SK-N-SH (cell line): Measurements from ENCODE around the gene HSPB7.

Source experiments
- CHD2 ChIP-seq: fragments of 150-350 bp; IDR thresholded peaks from 2 replicates; pipeline ENCODE4 v1.6.1; 2018; ENCODE audit warnings: low read length; ENCODE audit not compliant: partially characterized antibody
- EP300 ChIP-seq, 2 experiments: IDR thresholded peaks; 2 replicates each; pipeline versions ENCODE4 v1.4.0 to v1.6.1; 2012; ENCODE audit warnings: borderline replicate concordance in 1 of 2, low read depth in 1 of 2, low read length in 1 of 2
- EZH2phosphoT487 ChIP-seq: fragments of 200-600 bp; sonication (generic); IDR thresholded peaks from 2 replicates; pipeline ENCODE4 v1.6.1; 2017; ENCODE audit warnings: low read depth, mixed run types, mild to moderate bottlenecking, antibody characterized with exemption, moderate library complexity, borderline replicate concordance
- GABPA ChIP-seq: IDR thresholded peaks from 2 replicates; pipeline ENCODE4 v1.4.0; 2012; ENCODE audit warnings: low read depth, mild to moderate bottlenecking
- JUND ChIP-seq: IDR thresholded peaks from 2 replicates; pipeline ENCODE4 v1.4.0; 2012
- NRF1 ChIP-seq: IDR thresholded peaks from 2 replicates; pipeline ENCODE4 v1.6.1; 2012; ENCODE audit warnings: low read depth, mild to moderate bottlenecking, low read length
- POLR2AphosphoS5 ChIP-seq: IDR thresholded peaks from 2 replicates; pipeline ENCODE4 v1.6.1; 2012; ENCODE audit warnings: low read depth, low read length
- RAD21 ChIP-seq: IDR thresholded peaks from 2 replicates; pipeline ENCODE4 v1.6.1; 2012; ENCODE audit warnings: mild to moderate bottlenecking, low read length
- SIN3A ChIP-seq: IDR thresholded peaks from 2 replicates; pipeline ENCODE4 v1.6.1; 2012; ENCODE audit warnings: low read depth, mild to moderate bottlenecking, low read length, moderate library complexity, borderline replicate concordance
- TAF1 ChIP-seq: IDR thresholded peaks from 2 replicates; pipeline ENCODE4 v1.6.1; 2012; ENCODE audit warnings: low read depth, mild to moderate bottlenecking, low read length, moderate library complexity, borderline replicate concordance
- YY1 ChIP-seq: IDR thresholded peaks from 2 replicates; pipeline ENCODE4 v1.4.0; 2012; ENCODE audit warnings: low read depth, mild to moderate bottlenecking
- TF ChIP-seq, protein P1 (sequence below): IDR thresholded peaks from 2 replicates; pipeline ENCODE4 v1.6.1; 2012; ENCODE audit warnings: mild to moderate bottlenecking, low read depth, low read length, moderate library complexity
- TF ChIP-seq, protein P2 (sequence below): fragments of 200-600 bp; sonication (generic); IDR thresholded peaks from 2 replicates; pipeline ENCODE4 v1.6.1; 2017; ENCODE audit warnings: antibody characterized with exemption, mild to moderate bottlenecking, moderate library complexity
- TF ChIP-seq, protein P3 (sequence below): fragments of 150-350 bp; IDR thresholded peaks from 2 replicates; pipeline ENCODE4 v1.6.1; 2017; ENCODE audit warnings: antibody characterized with exemption, low read length, low read depth, borderline replicate concordance

DNA sequence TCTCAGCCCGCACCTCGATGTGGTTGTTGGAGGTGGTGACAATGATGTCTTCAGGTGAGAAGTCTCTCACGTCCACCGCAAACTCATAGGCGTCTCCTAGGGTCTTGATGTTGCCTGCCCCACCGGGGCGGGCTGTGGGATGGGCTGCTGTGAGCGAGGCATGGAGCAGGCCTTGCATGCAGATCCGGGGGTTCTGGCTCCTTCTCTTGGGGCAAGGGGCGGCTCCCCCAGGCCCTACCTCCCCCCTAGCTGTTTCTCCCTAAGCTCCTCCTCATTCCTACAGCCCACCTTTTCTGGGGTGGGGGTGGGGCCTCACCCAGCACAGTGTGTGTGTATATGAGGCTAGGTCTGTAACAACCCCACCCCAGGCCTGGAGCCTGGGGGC, 775 bp downstream of the HSPB7 start:
- TF ChIP-seq POLR2AphosphoS5 (no peak), NRF1 (no peak), TAF1 (no peak), CHD2 (no peak), RAD21 (no peak), SIN3A (no peak), EP300 (IDR thresholded peaks at IDR 0.05; ENCODE audit: borderline replicate concordance in 1 of 2, low read depth in 1 of 2, low read length in 1 of 2) (no peak), GABPA (no peak), JUND (no peak), YY1 (no peak), EZH2phosphoT487 (no peak)
- TF ChIP-seq, protein P1, sequence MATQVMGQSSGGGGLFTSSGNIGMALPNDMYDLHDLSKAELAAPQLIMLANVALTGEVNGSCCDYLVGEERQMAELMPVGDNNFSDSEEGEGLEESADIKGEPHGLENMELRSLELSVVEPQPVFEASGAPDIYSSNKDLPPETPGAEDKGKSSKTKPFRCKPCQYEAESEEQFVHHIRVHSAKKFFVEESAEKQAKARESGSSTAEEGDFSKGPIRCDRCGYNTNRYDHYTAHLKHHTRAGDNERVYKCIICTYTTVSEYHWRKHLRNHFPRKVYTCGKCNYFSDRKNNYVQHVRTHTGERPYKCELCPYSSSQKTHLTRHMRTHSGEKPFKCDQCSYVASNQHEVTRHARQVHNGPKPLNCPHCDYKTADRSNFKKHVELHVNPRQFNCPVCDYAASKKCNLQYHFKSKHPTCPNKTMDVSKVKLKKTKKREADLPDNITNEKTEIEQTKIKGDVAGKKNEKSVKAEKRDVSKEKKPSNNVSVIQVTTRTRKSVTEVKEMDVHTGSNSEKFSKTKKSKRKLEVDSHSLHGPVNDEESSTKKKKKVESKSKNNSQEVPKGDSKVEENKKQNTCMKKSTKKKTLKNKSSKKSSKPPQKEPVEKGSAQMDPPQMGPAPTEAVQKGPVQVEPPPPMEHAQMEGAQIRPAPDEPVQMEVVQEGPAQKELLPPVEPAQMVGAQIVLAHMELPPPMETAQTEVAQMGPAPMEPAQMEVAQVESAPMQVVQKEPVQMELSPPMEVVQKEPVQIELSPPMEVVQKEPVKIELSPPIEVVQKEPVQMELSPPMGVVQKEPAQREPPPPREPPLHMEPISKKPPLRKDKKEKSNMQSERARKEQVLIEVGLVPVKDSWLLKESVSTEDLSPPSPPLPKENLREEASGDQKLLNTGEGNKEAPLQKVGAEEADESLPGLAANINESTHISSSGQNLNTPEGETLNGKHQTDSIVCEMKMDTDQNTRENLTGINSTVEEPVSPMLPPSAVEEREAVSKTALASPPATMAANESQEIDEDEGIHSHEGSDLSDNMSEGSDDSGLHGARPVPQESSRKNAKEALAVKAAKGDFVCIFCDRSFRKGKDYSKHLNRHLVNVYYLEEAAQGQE = no peak
- TF ChIP-seq, protein P2, sequence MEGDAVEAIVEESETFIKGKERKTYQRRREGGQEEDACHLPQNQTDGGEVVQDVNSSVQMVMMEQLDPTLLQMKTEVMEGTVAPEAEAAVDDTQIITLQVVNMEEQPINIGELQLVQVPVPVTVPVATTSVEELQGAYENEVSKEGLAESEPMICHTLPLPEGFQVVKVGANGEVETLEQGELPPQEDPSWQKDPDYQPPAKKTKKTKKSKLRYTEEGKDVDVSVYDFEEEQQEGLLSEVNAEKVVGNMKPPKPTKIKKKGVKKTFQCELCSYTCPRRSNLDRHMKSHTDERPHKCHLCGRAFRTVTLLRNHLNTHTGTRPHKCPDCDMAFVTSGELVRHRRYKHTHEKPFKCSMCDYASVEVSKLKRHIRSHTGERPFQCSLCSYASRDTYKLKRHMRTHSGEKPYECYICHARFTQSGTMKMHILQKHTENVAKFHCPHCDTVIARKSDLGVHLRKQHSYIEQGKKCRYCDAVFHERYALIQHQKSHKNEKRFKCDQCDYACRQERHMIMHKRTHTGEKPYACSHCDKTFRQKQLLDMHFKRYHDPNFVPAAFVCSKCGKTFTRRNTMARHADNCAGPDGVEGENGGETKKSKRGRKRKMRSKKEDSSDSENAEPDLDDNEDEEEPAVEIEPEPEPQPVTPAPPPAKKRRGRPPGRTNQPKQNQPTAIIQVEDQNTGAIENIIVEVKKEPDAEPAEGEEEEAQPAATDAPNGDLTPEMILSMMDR = no peak
- TF ChIP-seq, protein P3, sequence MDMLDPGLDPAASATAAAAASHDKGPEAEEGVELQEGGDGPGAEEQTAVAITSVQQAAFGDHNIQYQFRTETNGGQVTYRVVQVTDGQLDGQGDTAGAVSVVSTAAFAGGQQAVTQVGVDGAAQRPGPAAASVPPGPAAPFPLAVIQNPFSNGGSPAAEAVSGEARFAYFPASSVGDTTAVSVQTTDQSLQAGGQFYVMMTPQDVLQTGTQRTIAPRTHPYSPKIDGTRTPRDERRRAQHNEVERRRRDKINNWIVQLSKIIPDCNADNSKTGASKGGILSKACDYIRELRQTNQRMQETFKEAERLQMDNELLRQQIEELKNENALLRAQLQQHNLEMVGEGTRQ = no peak
